CD4-positive, alpha-beta T cell (primary cell): Measurements from ENCODE around the gene UNC93A. TPM values are rescaled to one million over a fixed set of nuclear protein-coding genes. Genes with fewer than 3 reads are reported as not detected.
A peak's percentile ranks its signal among the peaks of the same experiment; 100 is the strongest.

Experiments
- ATAC-seq: fragments of 200-7000 bp; cut with Tn5 transposase; one replicate; pipeline ENCODE4 v1.10.0; 2022; ENCODE audit warnings: mild to moderate bottlenecking; ENCODE audit not compliant: poor library complexity
- CTCF ChIA-PET: fragments of 350-600 bp; sonication (Branson Sonifier 250); formaldehyde crosslinking; loops from one replicate; lab custom pipeline; 2021; ENCODE audit warnings: antibody characterized with exemption, inconsistent platforms; lab: Charles Lee
- POLR2A ChIA-PET: fragments of 350-600 bp; sonication (Branson Sonifier 250); formaldehyde crosslinking; loops from one replicate; lab custom pipeline; 2021; ENCODE audit warnings: antibody characterized with exemption, inconsistent platforms; lab: Charles Lee
- DNase-seq, 14 experiments: peaks; one replicate each; pipeline ENCODE4 v3.0.0-alpha.2; 2013 to 2020; ENCODE audit warnings: mixed read lengths in 2 of 14
- H3K27ac ChIP-seq, 2 donors: one replicate each; pipeline versions ENCODE4 v1.5.1 to v1.7.0; 2013; ENCODE audit warnings: low read length in 2 of 2, low read depth in 1 of 2, mild to moderate bottlenecking in 1 of 2
- H3K27me3 ChIP-seq, 2 experiments: 1 replicate in 1 of 2; 2 replicates in 1 of 2; pipeline versions ENCODE4 v1.6.1 to v1.7.0; 2013; ENCODE audit warnings: low read length in 2 of 2, control low read depth in 1 of 2, mild to moderate bottlenecking in 1 of 2, moderate library complexity in 1 of 2; ENCODE audit not compliant: insufficient read depth in 2 of 2, control insufficient read depth in 1 of 2
- H3K36me3 ChIP-seq: one replicate; pipeline ENCODE4 v1.6.1; 2013; ENCODE audit warnings: low read length, control low read depth; ENCODE audit not compliant: insufficient read depth
- H3K4me1 ChIP-seq: one replicate; pipeline ENCODE4 v1.6.1; 2013; ENCODE audit warnings: low read length, control low read depth; ENCODE audit not compliant: insufficient read depth
- H3K4me3 ChIP-seq: one replicate; pipeline ENCODE4 v1.5.1; 2013; ENCODE audit warnings: mild to moderate bottlenecking, low read length, moderate library complexity
- H3K9me3 ChIP-seq, 2 experiments: 1 replicate in 1 of 2; 2 replicates in 1 of 2; pipeline versions ENCODE4 v1.6.1 to v1.7.0; 2013; ENCODE audit warnings: low read length in 2 of 2, mild to moderate bottlenecking in 2 of 2, control low read depth in 1 of 2, moderate library complexity in 1 of 2; ENCODE audit not compliant: control insufficient read depth in 1 of 2, insufficient read depth in 1 of 2
- H3K27ac Mint-ChIP-seq: one replicate; pipeline ENCODE4 v1.8.0; 2020; ENCODE audit warnings: mixed read lengths
- H3K27me3 Mint-ChIP-seq: one replicate; pipeline ENCODE4 v1.8.0; 2021; ENCODE audit warnings: mixed read lengths
- H3K36me3 Mint-ChIP-seq: one replicate; pipeline ENCODE4 v1.8.0; 2021; ENCODE audit warnings: low read depth, mixed read lengths
- H3K4me1 Mint-ChIP-seq: one replicate; pipeline ENCODE4 v1.8.0; 2021; ENCODE audit warnings: low read depth, mixed read lengths
- H3K4me3 Mint-ChIP-seq: one replicate; pipeline ENCODE4 v1.8.0; 2020; ENCODE audit warnings: mild to moderate bottlenecking, mixed read lengths
- H3K9me3 Mint-ChIP-seq: one replicate; pipeline ENCODE4 v1.8.0; 2020; ENCODE audit warnings: mixed read lengths
- CTCF ChIP-seq: fragments of 200-600 bp; IDR thresholded peaks from one replicate; pipeline ENCODE4 v1.8.0; 2022; ENCODE audit warnings: antibody characterized with exemption, mild to moderate bottlenecking
- intact Hi-C, 2 experiments: fragments of 100-400 bp; cut with DNase I in 1 of 2; cut with micrococcal nuclease in 1 of 2; formaldehyde crosslinking; loops; one replicate each; pipeline versions ENCODE4 v1.15.1 to v1.9.0; 2023 to 2025; cut with DNase I, micrococcal nuclease
- total RNA-seq, 174 experiments: library from RNA in 2 of 174; stranded (reverse) in 2 of 174; gene quantifications; one replicate each; pipeline ENCODE4 v1.2.3 and lab custom pipeline; 2021 to 2026

The UNC93A gene
- total RNA-seq, 2 experiments from 2014 or later, result not detected

GRCh38 chr6:167347226-167347625, 56.1 kb downstream of the UNC93A start:
- Mint-ChIP-seq H3K27ac (no peak overlapping the region), H3K36me3 (peaks cover 3% of the 10 kb centered on the region), H3K4me1 (peaks cover 23% of the 10 kb centered on the region), H3K27me3 (no peaks in the 10 kb centered on the region), H3K4me3 (no peak overlapping the region), H3K9me3 (no peaks in the 10 kb centered on the region)
- Histone ChIP-seq H3K4me1 (peaks cover 21% of the 10 kb centered on the region), H3K27ac (no peak overlapping the region), H3K9me3 (no peaks in the 10 kb centered on the region), H3K36me3 (no peaks in the 10 kb centered on the region), H3K4me3 (no peak overlapping the region), H3K27me3 (peaks cover 0 to 3% of the 10 kb centered on the region in 2 experiments)
- intact Hi-C loops, result no loop called here
- ChIA-PET POLR2A (no interaction called here), CTCF (no interaction called here)
- no peak for DNase-seq
- no peak for TF ChIP-seq CTCF
- no peak for ATAC-seq

GRCh38 chr6:167349631-167350274, 58.6 kb downstream of the UNC93A start:
- H3K27me3 ChIP-seq, result peaks cover 0 to 3% of the 10 kb centered on the region in 2 experiments
- H3K9me3 ChIP-seq, result no peaks in the 10 kb centered on the region
- H3K27ac ChIP-seq, result no peak overlapping the region
- H3K4me1 ChIP-seq, result peaks cover 21% of the 10 kb centered on the region
- Mint-ChIP-seq H3K4me1 (peaks cover 23% of the 10 kb centered on the region), H3K9me3 (no peaks in the 10 kb centered on the region), H3K36me3 (peaks cover 3% of the 10 kb centered on the region), H3K27ac (peak overlapping the region; percentile 72), H3K4me3 (peak overlapping the region; percentile 87), H3K27me3 (no peaks in the 10 kb centered on the region)
- TF ChIP-seq CTCF, result no peak
- DNase-seq (no peak), ATAC-seq (peak; percentile 18)
- intact Hi-C loops, result loop anchor here in 1 of 2 experiments (5.0 to 10.0 kb wide), 2 partner anchors 57 to 575 kb away; partner anchors contain the start of gene UNC93A
- CTCF ChIA-PET, result no interaction called here
- H3K36me3 ChIP-seq, result no peaks in the 10 kb centered on the region
- POLR2A ChIA-PET, result interaction anchor here (0.6 to 2.0 kb wide), 3 partner anchors 230 to 969 kb away, joined by 3 to 5 read pairs (median 3); no protein-coding TSS in a partner anchor
- H3K4me3 ChIP-seq, result peak overlapping the region; percentile 67

DNA sequence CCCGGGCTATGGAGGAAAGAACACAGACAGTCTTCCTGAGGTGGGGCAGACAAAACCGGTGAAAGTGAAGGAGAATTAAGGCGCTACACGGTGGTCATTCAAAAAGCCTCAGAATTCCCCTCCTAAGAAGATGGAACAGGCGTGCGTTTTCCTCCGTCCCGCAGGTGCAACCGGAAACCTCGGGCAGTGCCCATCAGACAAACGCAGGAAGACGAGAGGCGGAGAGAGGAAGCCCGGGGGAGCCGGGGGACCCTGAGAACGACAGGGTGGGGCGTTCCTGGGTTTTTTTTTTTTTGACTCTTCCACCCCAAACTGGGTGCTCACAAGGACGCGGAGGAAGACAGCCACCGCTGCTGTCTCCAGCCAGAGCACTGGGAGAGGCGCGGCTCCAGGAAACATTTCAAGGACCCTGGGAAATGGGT, 59.2 kb downstream of the UNC93A start:
- ATAC-seq (no peak), DNase-seq (peak in 4 of 14 experiments; percentile 9 to 66 (median 36))
- Mint-ChIP-seq H3K4me3 (peak overlapping the region; percentile 87), H3K36me3 (peaks cover 3% of the 10 kb centered on the region), H3K27me3 (no peaks in the 10 kb centered on the region), H3K4me1 (peaks cover 23% of the 10 kb centered on the region), H3K9me3 (no peaks in the 10 kb centered on the region), H3K27ac (peak overlapping the region; percentile 72)
- Histone ChIP-seq H3K4me1 (peaks cover 21% of the 10 kb centered on the region), H3K27ac (no peak overlapping the region), H3K4me3 (peak overlapping the region; percentile 67), H3K36me3 (no peaks in the 10 kb centered on the region), H3K9me3 (no peaks in the 10 kb centered on the region), H3K27me3 (peaks cover 0 to 3% of the 10 kb centered on the region in 2 experiments)
- ChIA-PET CTCF (no interaction called here), POLR2A (interaction anchor here (0.6 to 2.0 kb wide), 4 partner anchors 230 to 969 kb away, joined by 3 to 7 read pairs (median 4); partner anchors contain the start of gene RPS6KA2)
- intact Hi-C loops, result loop anchor here in 1 of 2 experiments (5.0 to 10.0 kb wide), 2 partner anchors 58 to 575 kb away; partner anchors contain the start of gene UNC93A
- TF ChIP-seq CTCF, result no peak
